Measurements from ENCODE around the gene DOCK9. TPM values are rescaled to one million over a fixed set of nuclear protein-coding genes. Genes with fewer than 3 reads are reported as not detected.

DOCK9 gene
- total RNA-seq, 1 experiment from 2014 or later = 30.5 TPM

- BruUV-seq (replicated peaks) = no TSS peak
- no peak for ATAC-seq
- in situ Hi-C loops (cut with HindIII; ENCODE audit: low pct_unique_long_range_greater_than_20kb, low sequenced_read_pairs) (no loop called here), intact Hi-C loops (cut with micrococcal nuclease; ENCODE audit: unreplicated experiment) (no loop called here)
- H3K27me3 ChIP-seq (ENCODE audit: control insufficient read depth, insufficient read depth, low read length) = no peaks in the 10 kb centered on the region
- H3K27ac ChIP-seq (ENCODE audit: low read length) = no peak overlapping the region
- no peak overlapping the region for H3K4me3 ChIP-seq (ENCODE audit: low read depth in 2 of 2, low read length in 2 of 2)
- ChIA-PET POLR2A (no interaction called here), CTCF (no interaction called here)
- no peak for TF ChIP-seq SIN3A (IDR thresholded peaks at IDR 0.05; ENCODE audit: borderline replicate concordance, insufficient read depth, low read depth, low read length)
- TF ChIP-seq, protein P1, sequence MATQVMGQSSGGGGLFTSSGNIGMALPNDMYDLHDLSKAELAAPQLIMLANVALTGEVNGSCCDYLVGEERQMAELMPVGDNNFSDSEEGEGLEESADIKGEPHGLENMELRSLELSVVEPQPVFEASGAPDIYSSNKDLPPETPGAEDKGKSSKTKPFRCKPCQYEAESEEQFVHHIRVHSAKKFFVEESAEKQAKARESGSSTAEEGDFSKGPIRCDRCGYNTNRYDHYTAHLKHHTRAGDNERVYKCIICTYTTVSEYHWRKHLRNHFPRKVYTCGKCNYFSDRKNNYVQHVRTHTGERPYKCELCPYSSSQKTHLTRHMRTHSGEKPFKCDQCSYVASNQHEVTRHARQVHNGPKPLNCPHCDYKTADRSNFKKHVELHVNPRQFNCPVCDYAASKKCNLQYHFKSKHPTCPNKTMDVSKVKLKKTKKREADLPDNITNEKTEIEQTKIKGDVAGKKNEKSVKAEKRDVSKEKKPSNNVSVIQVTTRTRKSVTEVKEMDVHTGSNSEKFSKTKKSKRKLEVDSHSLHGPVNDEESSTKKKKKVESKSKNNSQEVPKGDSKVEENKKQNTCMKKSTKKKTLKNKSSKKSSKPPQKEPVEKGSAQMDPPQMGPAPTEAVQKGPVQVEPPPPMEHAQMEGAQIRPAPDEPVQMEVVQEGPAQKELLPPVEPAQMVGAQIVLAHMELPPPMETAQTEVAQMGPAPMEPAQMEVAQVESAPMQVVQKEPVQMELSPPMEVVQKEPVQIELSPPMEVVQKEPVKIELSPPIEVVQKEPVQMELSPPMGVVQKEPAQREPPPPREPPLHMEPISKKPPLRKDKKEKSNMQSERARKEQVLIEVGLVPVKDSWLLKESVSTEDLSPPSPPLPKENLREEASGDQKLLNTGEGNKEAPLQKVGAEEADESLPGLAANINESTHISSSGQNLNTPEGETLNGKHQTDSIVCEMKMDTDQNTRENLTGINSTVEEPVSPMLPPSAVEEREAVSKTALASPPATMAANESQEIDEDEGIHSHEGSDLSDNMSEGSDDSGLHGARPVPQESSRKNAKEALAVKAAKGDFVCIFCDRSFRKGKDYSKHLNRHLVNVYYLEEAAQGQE (IDR thresholded peaks at IDR 0.05; ENCODE audit: insufficient read depth in 1 of 2, low read depth in 2 of 2, low read length in 1 of 2) = no peak
- no peak for TF ChIP-seq TCF7L2 (IDR thresholded peaks at IDR 0.05; ENCODE audit: low read depth, low read length)
- TF ChIP-seq, protein P2, sequence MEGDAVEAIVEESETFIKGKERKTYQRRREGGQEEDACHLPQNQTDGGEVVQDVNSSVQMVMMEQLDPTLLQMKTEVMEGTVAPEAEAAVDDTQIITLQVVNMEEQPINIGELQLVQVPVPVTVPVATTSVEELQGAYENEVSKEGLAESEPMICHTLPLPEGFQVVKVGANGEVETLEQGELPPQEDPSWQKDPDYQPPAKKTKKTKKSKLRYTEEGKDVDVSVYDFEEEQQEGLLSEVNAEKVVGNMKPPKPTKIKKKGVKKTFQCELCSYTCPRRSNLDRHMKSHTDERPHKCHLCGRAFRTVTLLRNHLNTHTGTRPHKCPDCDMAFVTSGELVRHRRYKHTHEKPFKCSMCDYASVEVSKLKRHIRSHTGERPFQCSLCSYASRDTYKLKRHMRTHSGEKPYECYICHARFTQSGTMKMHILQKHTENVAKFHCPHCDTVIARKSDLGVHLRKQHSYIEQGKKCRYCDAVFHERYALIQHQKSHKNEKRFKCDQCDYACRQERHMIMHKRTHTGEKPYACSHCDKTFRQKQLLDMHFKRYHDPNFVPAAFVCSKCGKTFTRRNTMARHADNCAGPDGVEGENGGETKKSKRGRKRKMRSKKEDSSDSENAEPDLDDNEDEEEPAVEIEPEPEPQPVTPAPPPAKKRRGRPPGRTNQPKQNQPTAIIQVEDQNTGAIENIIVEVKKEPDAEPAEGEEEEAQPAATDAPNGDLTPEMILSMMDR (IDR thresholded peaks at IDR 0.05) = no peak
- no peak for TF ChIP-seq POLR2AphosphoS5 (IDR thresholded peaks at IDR 0.05; ENCODE audit: low read depth, low read length)
- H3K9me3 ChIP-seq (ENCODE audit: control insufficient read depth, insufficient read depth, low read depth, low read length) = no peaks in the 10 kb centered on the region
- H3K4me1 ChIP-seq (ENCODE audit: control insufficient read depth, insufficient read depth, low read length) = no peaks in the 10 kb centered on the region
- no peaks in the 10 kb centered on the region for H3K36me3 ChIP-seq (ENCODE audit: control insufficient read depth, insufficient read depth, low read length)
- no peak for DNase-seq (ENCODE audit: low read depth, low spot score)
Measured at GRCh38 chr13:98781905-98782304, 196.0 kb downstream of the DOCK9 start.

DNA sequence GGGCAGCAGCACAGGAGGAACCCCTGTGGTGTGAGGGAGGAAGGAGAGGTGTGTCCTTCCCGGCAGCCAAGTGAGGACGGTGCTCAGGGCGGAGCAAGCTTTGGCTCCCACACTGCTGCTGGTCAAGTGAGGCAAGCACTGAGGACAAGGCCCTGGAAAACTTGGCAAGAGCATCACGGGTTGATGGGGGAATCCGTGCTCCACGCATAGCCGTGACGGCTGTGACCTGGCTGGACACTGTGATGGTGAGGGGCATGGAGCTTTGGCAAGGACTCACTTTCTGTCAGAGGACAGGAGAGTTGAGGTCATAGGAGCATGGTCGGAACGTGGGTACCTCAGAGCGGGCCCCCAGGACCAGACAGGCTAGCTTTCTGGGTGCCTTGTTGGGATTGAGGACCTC, 196.4 kb downstream of the DOCK9 start:
- intact Hi-C loops (cut with micrococcal nuclease; ENCODE audit: unreplicated experiment) = no loop called here

More for the DNA sequence above, 196.4 kb downstream of the DOCK9 start:
- no TSS peak for BruUV-seq (replicated peaks)
- no peak for ATAC-seq
- no peak overlapping the region for H3K4me3 ChIP-seq (ENCODE audit: low read depth in 2 of 2, low read length in 2 of 2)
- H3K27ac ChIP-seq (ENCODE audit: low read length) = no peak overlapping the region
- H3K4me1 ChIP-seq (ENCODE audit: control insufficient read depth, insufficient read depth, low read length) = no peaks in the 10 kb centered on the region
- DNase-seq (ENCODE audit: low read depth, low spot score) = no peak
- no peaks in the 10 kb centered on the region for H3K36me3 ChIP-seq (ENCODE audit: control insufficient read depth, insufficient read depth, low read length)
- in situ Hi-C loops (cut with HindIII; ENCODE audit: low pct_unique_long_range_greater_than_20kb, low sequenced_read_pairs) = no loop called here
- no peaks in the 10 kb centered on the region for H3K27me3 ChIP-seq (ENCODE audit: control insufficient read depth, insufficient read depth, low read length)
- POLR2A ChIA-PET = no interaction called here
- no peaks in the 10 kb centered on the region for H3K9me3 ChIP-seq (ENCODE audit: control insufficient read depth, insufficient read depth, low read depth, low read length)
- CTCF ChIA-PET = no interaction called here
- TF ChIP-seq POLR2AphosphoS5 (IDR thresholded peaks at IDR 0.05; ENCODE audit: low read depth, low read length) (no peak), SIN3A (IDR thresholded peaks at IDR 0.05; ENCODE audit: borderline replicate concordance, insufficient read depth, low read depth, low read length) (no peak), TCF7L2 (IDR thresholded peaks at IDR 0.05; ENCODE audit: low read depth, low read length) (no peak)
- TF ChIP-seq, protein P1 (IDR thresholded peaks at IDR 0.05; ENCODE audit: insufficient read depth in 1 of 2, low read depth in 2 of 2, low read length in 1 of 2) = no peak
- TF ChIP-seq, protein P2 (IDR thresholded peaks at IDR 0.05) = no peak

Measured in Panc1 (cell line).